NB4 (cell line): ENCODE results near the gene BIN1.

Experiments used
- DNase-seq: peaks from one replicate; pipeline ENCODE4 v3.0.0; 2010; ENCODE audit warnings: low read depth
- H3K4me3 ChIP-seq: one replicate; pipeline ENCODE4 v1.5.1; 2011; ENCODE audit warnings: mild to moderate bottlenecking, low read depth, low read length, moderate library complexity
- CTCF ChIP-seq: IDR thresholded peaks from one replicate; pipeline ENCODE4 v1.5.1; 2012; ENCODE audit warnings: low read depth, low read length
- MAX ChIP-seq: IDR thresholded peaks from 2 replicates; pipeline ENCODE4 v1.6.1; 2011; ENCODE audit warnings: low read depth, low read length
- MYC ChIP-seq: IDR thresholded peaks from 2 replicates; pipeline ENCODE4 v1.6.1; 2011; ENCODE audit warnings: low read depth, low read length
- POLR2A ChIP-seq: IDR thresholded peaks from 2 replicates; pipeline ENCODE4 v1.6.1; 2011; ENCODE audit warnings: mild to moderate bottlenecking; ENCODE audit not compliant: insufficient read length; ENCODE audit errors: extremely low read depth

The BIN1 gene

DNA sequence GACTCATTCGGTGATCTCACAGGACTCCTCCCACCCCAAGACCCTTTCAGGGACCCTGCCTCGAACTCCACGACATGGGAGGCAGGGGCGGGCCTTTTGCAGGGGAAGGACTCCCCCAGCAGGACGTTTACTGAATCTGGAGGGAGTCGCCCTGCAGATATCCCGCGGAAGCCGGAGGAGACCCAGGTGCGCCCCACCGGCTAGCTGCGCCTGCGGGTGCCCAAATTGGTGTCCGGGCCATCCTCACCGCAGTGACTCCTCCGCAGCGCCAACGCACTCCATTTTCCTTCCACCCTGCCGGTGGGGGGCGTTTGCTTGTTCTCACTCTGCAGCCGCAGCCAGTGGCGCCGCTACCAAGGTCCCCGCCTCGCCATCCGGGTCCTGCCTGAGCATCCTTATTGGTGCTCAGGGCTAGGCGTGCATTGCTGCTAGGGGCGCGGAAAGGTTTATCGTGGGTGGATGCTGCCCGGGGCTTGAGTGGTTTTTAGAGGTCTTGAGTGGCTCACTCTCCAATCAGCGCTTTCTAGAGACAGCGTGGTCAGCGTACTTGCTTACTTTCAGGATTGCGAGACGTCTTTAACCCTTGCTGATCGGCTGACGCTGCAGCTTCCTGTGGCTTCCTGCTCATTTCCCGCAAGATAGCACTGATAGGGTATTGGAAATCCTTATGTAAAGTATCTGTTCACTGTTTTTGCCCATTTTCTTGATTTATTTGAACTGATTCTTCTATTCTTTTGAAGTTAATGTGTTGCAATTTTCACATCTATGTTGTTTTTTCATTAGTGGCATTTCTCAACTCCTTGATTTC lies 81.4 kb downstream of the BIN1 start:
- H3K4me3 ChIP-seq: peak overlapping the region; percentile 57
- TF ChIP-seq MAX: no peak
- TF ChIP-seq MYC: no peak
- TF ChIP-seq POLR2A: no peak
- no peak for TF ChIP-seq CTCF
- DNase-seq: peak; percentile 88

GRCh38 chr2:127024769-127025358 lies 82.1 kb downstream of the BIN1 start:
- TF ChIP-seq MAX: no peak
- TF ChIP-seq CTCF: no peak
- no peak for TF ChIP-seq POLR2A
- TF ChIP-seq MYC: no peak
- no peak overlapping the region for H3K4me3 ChIP-seq
- no peak for DNase-seq

DNA sequence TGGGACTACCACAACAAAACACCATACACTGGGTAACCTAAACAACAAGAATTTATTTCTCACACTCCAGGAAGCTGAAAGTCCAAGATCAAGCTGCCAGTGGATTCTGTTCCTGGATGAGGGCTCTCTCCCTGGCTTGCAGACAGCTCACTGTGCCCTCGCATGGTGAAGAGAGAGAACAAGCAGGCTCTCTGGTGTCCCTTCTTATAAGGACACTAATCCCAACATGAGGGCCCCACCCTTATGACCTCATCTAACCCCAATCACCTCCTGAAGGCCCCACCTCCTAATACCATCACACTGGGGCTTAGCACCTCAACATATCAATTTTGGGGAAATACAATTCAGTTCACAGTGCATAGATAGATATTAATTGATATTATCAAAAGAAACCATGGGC lies 83.5 kb downstream of the BIN1 start:
- TF ChIP-seq CTCF: no peak
- TF ChIP-seq MYC: no peak
- TF ChIP-seq MAX: no peak
- no peak for TF ChIP-seq POLR2A
- no peak overlapping the region for H3K4me3 ChIP-seq
- no peak for DNase-seq

DNA sequence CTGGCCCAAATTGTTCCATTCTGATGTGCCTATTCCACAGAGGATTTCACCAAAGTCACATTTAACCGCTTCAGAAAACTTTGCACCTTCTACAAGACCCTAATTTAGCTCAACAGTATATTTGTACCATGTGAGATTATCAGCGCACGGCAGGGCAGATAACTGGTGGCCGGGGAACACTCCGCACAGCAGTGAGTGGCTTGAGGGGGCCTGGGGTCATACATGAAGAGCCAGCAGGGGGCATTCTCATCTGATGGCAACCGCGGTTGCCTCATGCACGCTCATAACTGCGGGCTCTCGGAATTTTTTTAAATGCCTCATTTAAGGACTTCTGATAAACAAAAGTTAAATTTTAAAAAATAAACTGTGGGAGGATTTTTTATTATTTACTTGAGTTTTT lies 84.1 kb downstream of the BIN1 start:
- no peak for DNase-seq
- H3K4me3 ChIP-seq: no peak overlapping the region
- TF ChIP-seq CTCF (peak; percentile 12), MYC (no peak)

DNA sequence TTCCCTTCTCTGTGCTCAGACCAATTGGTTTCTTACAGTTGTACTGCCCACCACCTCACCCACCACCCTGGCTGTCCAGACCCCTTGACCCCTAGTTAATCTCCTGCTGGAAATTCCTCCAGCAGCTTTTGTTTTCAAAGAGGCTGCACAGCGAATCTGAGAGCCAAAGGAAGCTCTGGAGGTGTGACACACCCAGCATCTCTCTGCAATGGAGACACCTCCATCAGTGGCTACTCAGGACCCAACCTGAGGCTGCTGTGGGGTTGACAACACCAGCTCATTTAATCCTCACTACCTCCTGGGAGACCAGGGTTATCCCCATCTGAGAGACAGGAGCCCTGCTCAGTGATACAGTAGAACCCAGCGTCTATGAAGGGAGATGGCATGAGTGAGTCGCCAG lies 86.4 kb downstream of the BIN1 start:
- H3K4me3 ChIP-seq: no peak overlapping the region
- DNase-seq: no peak
- no peak for TF ChIP-seq CTCF
- no peak for TF ChIP-seq MYC
- TF ChIP-seq MAX: no peak
- no peak for TF ChIP-seq POLR2A
